ENCODE results near the gene PAM. TPM values are rescaled to one million over a fixed set of nuclear protein-coding genes. Genes with fewer than 3 reads are reported as not detected.

Gene PAM
- total RNA-seq, 1 donor from 2014 or later = 940 TPM

- H3K36me3 ChIP-seq = peaks cover under 1 to 11% of the 10 kb centered on the region in 2 donors
- H3K4me3 ChIP-seq = no peak overlapping the region
- no peak for TF ChIP-seq CTCF (IDR thresholded peaks at IDR 0.05)
- DNase-seq (ENCODE audit: low spot score in 2 of 2) = no peak
- intact Hi-C loops (cut with DNase I) = loop anchor here (5.0 kb wide), 2 partner anchors 90 to 200 kb away; partner anchors contain the start of gene PAM
- H3K9me3 ChIP-seq = no peaks in the 10 kb centered on the region
- peak overlapping the region; percentile 64 to 76 for H3K27ac ChIP-seq
- H3K4me1 ChIP-seq = peaks cover 0 to 28% of the 10 kb centered on the region in 2 donors
- no peaks in the 10 kb centered on the region for H3K27me3 ChIP-seq
Measured at GRCh38 chr5:102957141-102957540, 202.0 kb downstream of the PAM start.

- Histone ChIP-seq H3K9me3 (no peaks in the 10 kb centered on the region), H3K27me3 (no peaks in the 10 kb centered on the region), H3K4me1 (peaks cover 0 to 29% of the 10 kb centered on the region in 2 donors), H3K4me3 (no peak overlapping the region), H3K36me3 (peaks cover 0 to 7% of the 10 kb centered on the region in 2 donors), H3K27ac (peak overlapping the region; percentile 64 to 76)
- intact Hi-C loops (cut with DNase I) = loop anchor here (2.0 to 5.0 kb wide), 3 partner anchors 91 to 201 kb away; partner anchors contain the start of gene PAM
- no peak for TF ChIP-seq CTCF (IDR thresholded peaks at IDR 0.05)
- no peak for DNase-seq (ENCODE audit: low spot score in 2 of 2)
Measured at GRCh38 chr5:102958481-102959011, 203.4 kb downstream of the PAM start.

- TF ChIP-seq CTCF (IDR thresholded peaks at IDR 0.05) = no peak
- Histone ChIP-seq H3K4me1 (peaks cover 0 to 29% of the 10 kb centered on the region in 2 donors), H3K27ac (peak overlapping the region; percentile 64 to 76), H3K36me3 (peaks cover 0 to 4% of the 10 kb centered on the region in 2 donors), H3K4me3 (no peak overlapping the region), H3K27me3 (no peaks in the 10 kb centered on the region), H3K9me3 (no peaks in the 10 kb centered on the region)
- intact Hi-C loops (cut with DNase I) = loop anchor here (2.0 to 5.0 kb wide), 3 partner anchors 92 to 202 kb away; partner anchors contain the start of gene PAM
- no peak for DNase-seq (ENCODE audit: low spot score in 2 of 2)
Measured at GRCh38 chr5:102959055-102959454, 203.9 kb downstream of the PAM start.

GRCh38 chr5:102961671-102962070 lies 206.6 kb downstream of the PAM start:
- Histone ChIP-seq H3K27me3 (no peaks in the 10 kb centered on the region), H3K4me3 (no peak overlapping the region), H3K36me3 (peaks cover 0 to 4% of the 10 kb centered on the region in 2 donors), H3K4me1 (peaks cover 0 to 29% of the 10 kb centered on the region in 2 donors), H3K27ac (peak overlapping the region; percentile 17 to 18), H3K9me3 (no peaks in the 10 kb centered on the region)
- DNase-seq (ENCODE audit: low spot score in 2 of 2) = no peak
- no peak for TF ChIP-seq CTCF (IDR thresholded peaks at IDR 0.05)
- intact Hi-C loops (cut with DNase I) = no loop called here

GRCh38 chr5:102965653-102966052 lies 210.5 kb downstream of the PAM start:
- intact Hi-C loops (cut with DNase I) = no loop called here
- H3K9me3 ChIP-seq = no peaks in the 10 kb centered on the region
- H3K36me3 ChIP-seq = peaks cover 0 to 7% of the 10 kb centered on the region in 2 donors
- H3K27me3 ChIP-seq = no peaks in the 10 kb centered on the region
- no peak overlapping the region for H3K27ac ChIP-seq
- DNase-seq (ENCODE audit: low spot score in 2 of 2) = no peak
- H3K4me3 ChIP-seq = no peak overlapping the region
- TF ChIP-seq CTCF (IDR thresholded peaks at IDR 0.05) = no peak
- peaks cover 0 to 9% of the 10 kb centered on the region in 2 donors for H3K4me1 ChIP-seq

Measured in ascending aorta (tissue), 2 donors.